Measurements from ENCODE around the gene FAN1.

- TF ChIP-seq, protein P1, sequence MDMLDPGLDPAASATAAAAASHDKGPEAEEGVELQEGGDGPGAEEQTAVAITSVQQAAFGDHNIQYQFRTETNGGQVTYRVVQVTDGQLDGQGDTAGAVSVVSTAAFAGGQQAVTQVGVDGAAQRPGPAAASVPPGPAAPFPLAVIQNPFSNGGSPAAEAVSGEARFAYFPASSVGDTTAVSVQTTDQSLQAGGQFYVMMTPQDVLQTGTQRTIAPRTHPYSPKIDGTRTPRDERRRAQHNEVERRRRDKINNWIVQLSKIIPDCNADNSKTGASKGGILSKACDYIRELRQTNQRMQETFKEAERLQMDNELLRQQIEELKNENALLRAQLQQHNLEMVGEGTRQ (IDR thresholded peaks at IDR 0.05; ENCODE audit: borderline replicate concordance, low read depth, low read length): no peak
- TF ChIP-seq CTCF (IDR thresholded peaks at IDR 0.05) (no peak), EP300 (IDR thresholded peaks at IDR 0.05; ENCODE audit: borderline replicate concordance in 1 of 2, low read depth in 1 of 2, low read length in 1 of 2) (no peak), RAD21 (IDR thresholded peaks at IDR 0.05; ENCODE audit: low read length) (no peak), SMC3 (IDR thresholded peaks at IDR 0.05; ENCODE audit: low read depth, low read length) (no peak)
Measured at GRCh38 chr15:30929982-30930381, 26.3 kb downstream of the FAN1 start.
